ENCODE results near the gene PRPH.
A peak's percentile ranks its signal among the peaks of the same experiment; 100 is the strongest.
"Not testable (repeated sequence)": the region's sequence is repeated elsewhere in the genome, so short reads cannot be mapped to it uniquely, and the experiment has no call there.

PRPH gene

DNA sequence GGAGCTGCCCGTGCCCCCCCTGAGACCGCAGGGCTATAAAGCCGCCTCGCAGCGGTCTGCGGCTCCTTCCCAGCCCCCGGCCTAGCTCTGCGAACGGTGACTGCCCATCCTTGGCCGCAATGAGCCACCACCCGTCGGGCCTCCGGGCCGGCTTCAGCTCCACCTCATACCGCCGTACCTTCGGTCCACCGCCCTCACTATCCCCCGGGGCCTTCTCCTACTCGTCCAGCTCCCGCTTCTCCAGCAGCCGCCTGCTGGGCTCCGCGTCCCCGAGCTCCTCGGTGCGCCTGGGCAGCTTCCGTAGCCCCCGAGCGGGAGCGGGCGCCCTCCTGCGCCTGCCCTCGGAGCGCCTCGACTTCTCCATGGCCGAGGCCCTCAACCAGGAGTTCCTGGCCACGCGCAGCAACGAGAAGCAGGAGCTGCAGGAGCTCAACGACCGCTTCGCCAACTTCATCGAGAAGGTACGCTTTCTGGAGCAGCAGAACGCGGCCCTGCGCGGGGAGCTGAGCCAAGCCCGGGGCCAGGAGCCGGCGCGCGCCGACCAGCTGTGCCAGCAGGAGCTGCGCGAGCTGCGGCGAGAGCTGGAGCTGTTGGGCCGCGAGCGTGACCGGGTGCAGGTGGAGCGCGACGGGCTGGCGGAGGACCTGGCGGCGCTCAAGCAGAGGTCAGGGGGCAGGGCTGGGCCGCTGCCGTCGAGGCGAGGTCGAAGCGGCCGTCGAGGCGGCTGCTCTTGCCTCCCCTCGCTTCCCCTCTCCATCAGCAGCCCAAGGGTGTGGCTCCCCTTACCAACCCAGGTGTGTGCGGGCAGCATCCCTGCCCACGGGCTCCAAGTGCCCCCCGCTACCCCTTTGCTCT lies at the start of gene PRPH:
TSS of gene PRPH (plus strand) at position 66 of the 855 bp plus-strand sequence. CDS start at position 120, 54 bp downstream.
- peak in 1 of 2 experiments; percentile 45 for DNase-seq

DNA sequence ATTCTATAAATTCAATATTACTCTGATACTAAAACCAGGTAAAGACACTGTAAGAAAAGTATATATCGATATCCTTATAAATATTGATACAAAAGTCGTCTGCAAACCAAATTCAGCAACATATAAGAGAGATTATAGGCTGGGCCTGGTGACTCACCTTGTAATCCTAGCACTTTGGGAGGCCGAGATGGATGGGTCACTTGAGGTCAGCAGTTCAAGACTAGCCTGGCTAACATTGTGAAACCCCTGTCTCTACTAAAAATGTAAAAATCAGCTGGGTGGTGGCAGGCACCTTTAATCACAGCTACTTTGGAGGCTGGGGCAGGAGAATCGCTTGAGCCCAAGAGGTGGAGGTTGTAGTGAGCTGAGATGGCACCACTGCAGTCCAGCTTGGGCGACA lies 43.6 kb upstream of the PRPH start:
- DNase-seq: no peak

DNA sequence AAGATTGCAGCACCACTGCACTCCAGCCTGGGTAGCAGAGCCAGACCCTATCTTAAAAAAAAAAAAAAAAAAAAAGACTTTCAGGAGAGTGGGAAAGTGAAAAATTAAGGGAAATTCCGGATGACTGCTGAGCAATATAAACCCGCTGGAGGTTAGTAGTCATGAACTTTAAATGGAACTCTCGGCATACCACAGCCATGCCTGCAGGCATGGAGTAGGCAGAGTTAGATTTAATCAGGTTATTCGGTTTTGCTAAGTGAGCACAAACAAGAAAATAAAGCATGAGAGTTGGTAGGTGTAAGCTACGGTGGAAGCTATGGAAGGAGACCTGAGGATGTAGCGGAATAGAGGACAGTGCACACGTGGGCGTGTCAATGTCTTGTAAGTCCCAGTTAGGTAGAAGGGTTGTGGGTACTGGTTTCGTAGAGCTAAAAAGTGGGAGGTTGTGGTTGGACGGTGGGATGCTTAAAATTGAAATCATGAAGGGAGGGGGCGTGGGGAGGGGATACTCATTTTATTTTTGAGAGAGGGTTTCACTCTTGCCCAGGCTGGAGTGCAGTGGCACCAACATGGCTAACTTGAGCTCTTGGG lies 41.8 kb upstream of the PRPH start:
- DNase-seq: no peak

DNA sequence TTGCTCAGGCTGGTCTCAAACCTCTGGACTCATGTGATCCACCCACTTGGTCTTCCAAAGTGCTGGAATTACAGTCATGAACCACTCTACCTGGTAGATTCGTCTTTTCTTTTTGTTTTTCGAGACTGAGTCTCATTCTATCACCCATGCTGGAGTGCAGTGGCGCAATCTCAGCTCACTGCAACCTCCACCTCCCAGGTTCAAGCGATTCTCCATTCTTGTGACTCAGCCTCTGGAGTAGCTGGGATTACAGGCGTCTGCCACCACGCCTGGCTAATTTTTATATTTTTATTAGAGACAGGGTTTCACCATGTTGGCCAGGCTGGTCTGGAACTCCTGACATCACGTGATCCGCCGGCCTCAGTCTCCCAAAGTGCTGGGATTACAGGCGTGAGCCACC lies 39.5 kb upstream of the PRPH start:
- not testable (repeated sequence) for DNase-seq

DNA sequence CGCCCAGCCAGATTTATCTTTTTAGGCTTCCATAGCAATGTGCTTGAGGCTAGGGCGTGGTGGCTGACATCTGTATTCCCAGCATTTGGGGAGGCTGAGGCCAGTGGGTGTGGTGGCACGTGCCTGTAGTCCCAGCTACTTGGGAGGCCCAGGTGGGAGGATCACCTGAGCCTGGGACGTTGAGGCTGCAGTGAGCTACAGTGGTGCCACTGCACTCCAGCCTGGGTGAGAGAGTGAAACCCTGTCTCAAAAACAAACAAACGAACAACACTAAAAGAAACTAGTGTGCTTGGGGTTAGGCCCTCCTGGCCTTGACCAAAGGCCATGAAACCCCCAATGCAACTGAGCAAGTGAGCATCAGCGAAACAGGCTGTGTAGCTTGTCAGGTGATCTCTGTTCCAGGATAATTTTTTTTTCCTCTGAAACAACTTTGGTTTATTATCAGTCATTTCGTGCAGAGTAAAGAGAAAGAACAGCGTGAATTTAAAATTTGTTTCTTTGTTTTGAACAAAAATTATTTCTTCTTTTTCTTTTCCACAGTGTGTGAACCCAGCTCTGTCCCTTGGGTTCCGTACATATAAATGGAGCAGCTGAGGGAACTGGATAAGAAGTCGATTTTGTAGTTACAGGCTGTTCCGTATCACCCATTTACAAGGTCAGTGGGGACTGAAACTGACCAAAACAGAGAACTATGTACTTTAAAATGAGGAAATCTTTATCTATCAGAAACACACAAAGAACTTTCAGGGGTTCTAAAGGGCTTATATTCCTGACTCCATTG lies 38.9 kb upstream of the PRPH start:
- DNase-seq: no peak

DNA sequence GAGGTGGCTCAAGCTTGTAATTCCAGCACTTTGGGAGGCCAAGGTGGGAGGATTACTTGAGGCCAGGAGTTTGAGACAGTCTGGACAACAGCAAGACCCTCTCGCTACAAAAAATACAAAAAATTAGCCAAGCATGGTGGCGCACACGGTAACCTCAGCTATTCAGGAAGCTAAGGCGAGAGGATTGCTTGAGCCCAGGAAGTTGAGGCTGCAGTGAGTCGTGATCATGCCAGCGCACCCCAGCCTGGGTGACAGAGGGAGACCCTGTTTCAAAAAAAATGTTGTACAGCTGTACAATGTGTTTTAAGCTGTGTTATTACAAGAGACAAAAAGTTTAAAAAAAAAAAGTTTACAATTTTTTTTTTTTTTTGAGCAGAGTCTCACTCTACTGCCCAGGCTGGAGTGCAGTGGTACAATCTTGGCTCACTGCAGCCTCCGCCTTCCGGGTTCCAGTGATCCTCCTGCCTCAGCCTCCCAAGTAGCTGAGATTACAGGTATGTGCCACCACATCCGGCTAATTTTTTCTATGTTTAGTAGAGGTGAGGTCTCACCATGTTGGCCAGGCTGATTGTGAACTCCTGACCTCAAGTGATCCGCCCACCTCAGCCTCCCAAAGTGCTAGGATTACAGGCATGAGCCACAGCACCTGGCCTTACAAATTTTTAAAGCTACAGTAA lies 37.3 kb upstream of the PRPH start:
- not testable (repeated sequence) for DNase-seq

DNA sequence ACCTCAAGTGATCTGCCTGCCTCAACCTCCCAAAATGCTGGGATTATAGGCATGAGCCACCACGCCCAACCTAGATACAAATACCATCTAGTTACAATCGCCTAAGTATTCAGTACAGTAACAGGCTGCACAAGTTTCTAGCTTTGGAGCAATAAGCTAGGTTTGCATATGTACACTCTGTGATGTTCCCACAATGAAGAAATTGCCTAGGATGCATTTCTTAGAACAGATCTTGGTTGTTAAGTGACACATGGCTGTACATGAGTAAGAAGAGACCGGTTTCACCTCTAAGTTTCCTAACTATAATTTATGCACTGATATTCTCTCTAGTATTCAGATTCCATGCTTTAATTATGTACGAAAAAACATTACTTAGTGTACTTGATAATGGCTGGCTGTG lies 35.5 kb upstream of the PRPH start:
- no peak for DNase-seq

DNA sequence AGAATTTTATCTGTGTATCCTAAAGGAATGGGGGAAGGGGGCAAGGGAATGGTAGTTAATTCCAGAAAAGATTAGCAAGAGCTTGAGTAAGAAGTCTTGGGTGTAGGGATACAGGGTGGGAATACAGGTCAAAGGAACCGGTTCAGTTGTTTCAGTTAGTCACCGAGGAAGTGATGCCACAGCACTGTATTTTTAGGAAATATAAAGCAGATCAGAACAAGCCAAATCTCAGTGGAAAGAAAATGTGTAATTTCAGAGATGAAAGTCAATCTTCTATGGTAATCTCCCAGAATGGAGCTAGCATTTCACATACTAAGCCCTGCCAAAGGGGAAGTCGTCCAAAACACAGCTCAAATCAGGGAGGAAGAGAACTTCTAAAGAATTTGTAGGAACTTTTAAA lies 34.8 kb upstream of the PRPH start:
- DNase-seq: no peak

DNA sequence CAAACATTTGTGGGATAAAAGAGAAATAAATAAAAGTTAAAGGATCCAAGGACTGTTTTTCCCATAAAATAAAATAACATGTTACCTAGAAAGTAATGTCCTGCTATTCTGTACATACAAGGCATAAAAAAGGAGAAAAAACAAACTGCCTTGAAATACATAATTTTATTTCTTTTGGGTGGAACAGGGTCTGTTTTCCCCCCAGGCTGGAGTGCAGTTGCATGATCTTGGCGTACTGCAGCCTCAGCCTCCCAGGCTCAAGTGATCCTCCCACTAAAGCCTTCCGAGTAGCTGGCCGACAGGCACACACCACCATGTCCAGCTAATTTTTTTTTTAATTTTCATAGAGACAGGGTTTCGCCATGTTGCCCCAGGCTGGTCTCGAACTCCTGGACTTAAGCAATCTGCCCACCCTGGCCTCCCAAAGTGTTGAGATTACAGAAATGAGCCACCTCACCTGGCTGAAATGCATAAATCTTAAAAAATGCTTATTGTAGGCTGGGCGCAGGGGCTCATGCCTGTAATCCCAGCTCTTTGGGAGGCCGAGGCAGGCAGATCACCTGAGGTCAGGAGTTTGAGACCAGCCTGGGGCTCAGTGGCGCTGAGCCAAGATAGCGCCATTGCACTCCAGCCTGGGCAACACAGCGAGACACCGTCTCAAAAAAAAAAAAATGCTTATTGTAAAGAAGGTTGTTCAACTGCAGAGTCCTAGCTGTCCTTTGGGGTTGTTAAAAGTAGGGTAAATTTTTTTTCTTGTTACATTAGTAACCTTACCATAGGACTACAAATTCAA lies 34.2 kb upstream of the PRPH start:
- no peak for DNase-seq

DNA sequence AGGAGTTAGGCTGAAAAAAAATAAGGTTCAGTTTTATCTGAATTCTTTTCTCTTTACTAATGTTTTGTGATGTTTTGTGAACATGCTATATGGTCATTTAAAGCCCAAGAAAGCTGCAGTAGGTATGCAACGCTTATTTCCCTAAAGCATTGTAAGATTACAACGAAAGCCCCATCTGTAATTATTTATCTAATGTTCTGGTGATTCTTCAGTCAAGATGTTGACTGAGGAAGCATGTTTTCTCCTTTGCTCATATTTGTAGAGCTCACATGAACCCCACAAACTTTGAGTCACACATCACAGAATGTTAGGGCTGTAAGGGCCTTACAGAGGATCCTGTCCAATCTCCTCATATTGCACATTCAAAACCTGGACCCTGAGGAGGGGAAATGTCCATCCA lies 33.2 kb upstream of the PRPH start:
- no peak for DNase-seq

DNA sequence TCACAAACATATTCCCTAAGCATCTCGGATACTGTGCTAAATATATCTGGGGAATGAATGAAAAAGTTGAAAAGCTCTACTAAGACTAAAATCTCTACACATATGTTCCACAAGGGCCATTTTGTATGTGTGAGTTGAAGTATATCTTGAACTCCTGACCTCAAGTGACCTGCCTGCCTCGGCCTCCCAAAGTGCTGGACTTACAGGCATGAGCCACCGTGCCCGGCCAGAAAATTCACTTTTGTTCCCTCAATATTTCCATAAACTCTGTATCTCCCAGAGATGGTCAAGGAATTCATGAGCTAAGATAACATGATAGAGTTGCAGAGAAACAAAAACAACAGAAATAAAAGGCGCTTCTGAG lies 31.6 kb upstream of the PRPH start:
- no peak for DNase-seq

DNA sequence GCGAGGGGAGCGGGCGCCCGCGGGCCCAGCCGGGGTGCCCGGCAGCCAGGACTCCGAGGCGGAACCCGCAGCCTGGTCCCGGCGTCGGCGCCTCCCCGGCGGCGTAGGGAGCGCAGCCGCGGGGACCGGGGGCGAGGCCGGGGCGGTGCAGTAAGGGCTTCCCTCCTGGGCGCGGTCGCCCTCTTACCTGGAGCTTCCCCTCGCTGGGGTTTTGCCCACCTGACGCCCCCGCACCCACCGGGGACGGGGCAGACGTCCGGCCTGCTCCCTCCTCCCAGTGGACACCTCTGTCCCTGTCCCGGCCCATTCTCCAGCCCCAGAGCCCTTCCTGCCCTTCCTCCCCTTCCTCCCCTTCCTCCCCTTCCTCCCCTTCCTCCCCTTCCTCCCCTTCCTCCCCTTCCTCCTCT lies 30.5 kb upstream of the PRPH start:
- DNase-seq: no peak

DNA sequence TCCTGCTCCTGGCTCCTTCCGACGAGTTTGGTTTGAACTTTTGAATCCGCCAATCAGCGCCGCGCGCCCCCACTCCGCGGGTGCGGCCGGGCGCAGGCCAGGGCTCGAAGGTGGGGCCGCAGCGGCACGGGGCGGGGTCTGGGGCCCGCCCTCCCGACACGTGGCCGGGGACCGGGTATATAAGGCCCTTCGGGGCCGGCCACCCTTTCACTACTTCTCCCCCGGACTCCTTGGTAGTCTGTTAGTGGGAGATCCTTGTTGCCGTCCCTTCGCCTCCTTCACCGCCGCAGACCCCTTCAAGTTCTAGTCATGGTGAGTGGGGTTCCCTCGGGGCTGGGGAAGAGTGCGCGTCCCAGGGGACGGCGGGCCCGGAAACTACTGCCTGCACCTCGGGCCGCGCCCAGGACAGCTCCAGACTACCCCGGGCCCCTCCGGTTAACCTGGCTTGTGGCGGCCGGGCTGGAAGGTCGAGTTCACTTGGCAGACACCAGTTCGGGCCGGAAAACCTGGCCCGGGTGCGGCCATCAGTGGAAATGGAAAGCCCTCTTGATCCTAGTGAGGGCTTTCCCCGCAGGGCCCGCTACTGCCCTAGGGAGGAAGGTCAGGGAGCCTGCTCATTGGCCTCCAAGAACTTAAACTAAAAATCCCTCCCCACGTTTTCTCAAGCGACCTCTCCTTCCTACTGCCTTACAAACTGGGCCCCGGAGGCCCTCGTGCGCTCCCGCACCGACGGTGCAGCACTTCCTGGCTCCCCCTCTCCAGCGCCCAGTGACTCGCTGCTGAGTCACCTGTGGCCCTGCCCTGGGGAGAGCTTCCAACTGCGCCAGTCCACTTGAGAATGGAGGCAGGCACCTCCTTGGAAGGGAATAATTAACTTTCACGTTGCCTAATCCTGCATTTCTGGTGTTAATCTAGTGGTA lies 29.8 kb upstream of the PRPH start, which contains the start of gene TUBA1C:
TSS of gene TUBA1C (plus strand) at position 210 of the 920 bp plus-strand sequence. CDS start at position 310, 100 bp downstream.
- peak; percentile 94 to 97 for DNase-seq

DNA sequence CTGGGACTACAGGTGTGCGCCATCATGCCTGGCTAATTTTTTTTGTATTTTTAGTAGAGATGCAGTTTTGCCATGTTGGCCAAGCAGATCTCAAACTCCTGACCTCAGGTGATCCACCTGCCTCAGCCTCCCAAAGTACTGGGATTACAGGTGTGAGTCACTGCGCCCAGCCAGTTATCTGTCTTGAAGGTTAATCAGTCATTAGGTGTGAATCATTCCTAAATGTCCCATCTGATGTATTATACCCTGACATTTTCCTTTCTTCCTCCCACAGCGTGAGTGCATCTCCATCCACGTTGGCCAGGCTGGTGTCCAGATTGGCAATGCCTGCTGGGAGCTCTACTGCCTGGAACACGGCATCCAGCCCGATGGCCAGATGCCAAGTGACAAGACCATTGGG lies 25.8 kb upstream of the PRPH start:
- DNase-seq: not testable (repeated sequence)

DNA sequence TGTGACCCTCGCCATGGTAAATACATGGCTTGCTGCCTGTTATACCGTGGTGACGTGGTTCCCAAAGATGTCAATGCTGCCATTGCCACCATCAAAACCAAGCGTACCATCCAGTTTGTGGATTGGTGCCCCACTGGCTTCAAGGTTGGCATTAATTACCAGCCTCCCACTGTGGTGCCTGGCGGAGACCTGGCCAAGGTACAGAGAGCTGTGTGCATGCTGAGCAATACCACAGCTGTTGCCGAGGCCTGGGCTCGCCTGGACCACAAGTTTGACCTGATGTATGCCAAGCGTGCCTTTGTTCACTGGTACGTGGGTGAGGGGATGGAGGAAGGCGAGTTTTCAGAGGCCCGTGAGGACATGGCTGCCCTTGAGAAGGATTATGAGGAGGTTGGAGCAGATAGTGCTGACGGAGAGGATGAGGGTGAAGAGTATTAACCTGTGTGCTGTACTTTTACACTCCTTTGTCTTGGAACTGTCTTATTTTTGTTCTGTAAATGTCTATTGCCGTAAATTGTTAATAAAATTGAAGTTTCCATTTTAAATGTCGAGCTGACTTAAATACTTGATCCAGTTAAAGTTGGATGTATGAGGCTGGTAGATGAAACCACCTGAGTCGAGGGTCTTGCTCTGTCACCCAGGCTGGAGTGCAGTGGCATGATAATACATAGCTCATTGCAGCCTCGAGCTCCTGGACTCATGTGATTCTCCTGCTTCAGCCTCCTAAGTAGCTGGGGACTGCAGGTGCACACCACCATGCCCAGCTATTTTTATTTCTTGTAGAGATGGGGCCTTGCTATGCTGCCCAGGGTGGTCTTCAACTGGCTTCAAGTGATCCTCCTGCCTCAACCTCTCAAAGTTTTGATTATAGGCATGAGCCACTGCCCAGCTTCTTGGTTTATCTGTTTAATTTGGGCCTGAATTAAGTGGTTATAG lies 21.9 kb upstream of the PRPH start:
- DNase-seq: no peak

DNA sequence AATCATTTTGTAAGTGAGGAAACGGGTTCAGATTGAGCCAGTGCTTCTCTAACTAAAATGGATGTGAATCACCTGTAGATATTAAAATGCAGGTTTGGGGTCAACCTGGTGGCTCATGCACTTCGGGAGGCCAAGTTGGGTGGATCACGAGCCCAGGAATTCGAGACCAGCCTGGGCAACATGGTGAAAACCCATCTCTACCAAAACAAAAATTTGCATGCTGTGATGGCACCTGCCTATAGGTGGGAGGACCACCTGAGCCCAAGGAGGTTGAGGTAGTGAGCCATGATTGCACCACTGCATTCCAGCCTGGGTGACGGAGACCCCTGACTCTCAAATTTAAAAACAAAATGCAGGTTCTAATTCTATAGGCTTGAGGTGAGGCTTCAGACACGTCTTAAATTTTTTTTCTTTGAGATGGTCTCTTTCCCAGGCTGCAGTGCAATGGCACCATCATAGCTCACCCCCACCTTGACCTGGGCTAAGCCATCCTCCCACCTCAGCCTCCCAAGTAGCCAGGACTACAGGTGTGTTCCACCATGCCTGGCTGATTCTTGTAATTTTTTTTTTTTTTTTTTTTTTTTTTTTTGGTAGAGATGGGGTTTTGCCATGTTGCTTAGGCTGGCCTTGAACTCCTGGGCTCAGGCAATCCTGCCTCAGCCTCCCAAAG lies 21.1 kb upstream of the PRPH start:
- peak in 1 of 2 experiments; percentile 49 for DNase-seq

DNA sequence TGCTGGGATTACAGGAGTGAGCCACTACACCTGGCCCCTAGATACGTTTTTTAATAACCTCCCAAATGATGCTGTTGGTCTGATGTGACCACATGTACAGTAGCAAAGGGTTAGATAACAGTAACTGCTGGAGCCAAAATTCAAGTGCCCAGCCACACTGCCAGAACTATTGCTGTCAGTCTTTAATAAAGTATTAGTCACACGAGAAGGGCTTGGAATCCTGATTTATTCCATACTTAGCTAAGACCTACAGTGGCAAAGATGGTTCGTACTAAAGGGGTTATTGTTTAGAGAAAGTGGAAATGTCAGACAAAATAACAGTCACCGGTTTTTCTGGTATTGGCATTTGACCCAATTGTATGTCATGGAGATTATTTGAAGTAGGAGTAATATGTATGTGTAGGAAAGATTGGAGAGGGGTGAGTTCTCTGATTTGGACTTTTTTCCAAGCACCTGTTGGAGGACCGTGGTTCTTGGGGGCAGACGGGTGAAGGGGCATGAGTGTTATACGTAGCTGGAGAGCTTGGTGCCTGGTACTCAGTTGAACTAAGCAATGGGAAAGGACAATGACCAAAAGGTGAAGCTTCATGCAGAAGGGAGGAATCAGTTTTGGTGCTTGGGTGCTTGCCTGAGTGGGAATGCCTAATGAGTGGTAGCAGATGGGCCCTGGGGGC lies 20.4 kb upstream of the PRPH start:
- DNase-seq: no peak

Data from activated T-cell treated with anti-CD3 and anti-CD28 coated beads, Interleukin-2, amount 50 U/mL, for 48 hours (primary cell).